Upper lobe of right lung (tissue), 1 donor: ENCODE results near the gene OSBPL5. TPM values are rescaled to one million over a fixed set of nuclear protein-coding genes. Genes with fewer than 3 reads are reported as not detected.
A peak's percentile ranks its signal among the peaks of the same experiment; 100 is the strongest.
"Not testable (repeated sequence)": the region's sequence is repeated elsewhere in the genome, so short reads cannot be mapped to it uniquely, and the experiment has no call there.

Source experiments
- ATAC-seq: fragments of 200-7000 bp; cut with Tn5 transposase; one replicate; pipeline ENCODE4 v1.9.1; 2020; ENCODE audit warnings: mild to moderate bottlenecking, moderate library complexity
- DNase-seq: peaks from one replicate; pipeline ENCODE4 v3.0.0-alpha.2; 2020
- H3K27ac ChIP-seq: fragments of 200-600 bp; one replicate; pipeline ENCODE4 v1.8.0; 2022
- H3K27me3 ChIP-seq: fragments of 200-600 bp; one replicate; pipeline ENCODE4 v1.8.0; 2022; ENCODE audit warnings: mild to moderate bottlenecking
- H3K36me3 ChIP-seq: fragments of 200-600 bp; one replicate; pipeline ENCODE4 v1.8.0; 2022
- H3K4me1 ChIP-seq: fragments of 200-600 bp; one replicate; pipeline ENCODE4 v1.8.0; 2022
- H3K4me3 ChIP-seq: fragments of 200-600 bp; one replicate; pipeline ENCODE4 v1.8.0; 2022; ENCODE audit warnings: mild to moderate bottlenecking
- H3K9me3 ChIP-seq: fragments of 200-600 bp; one replicate; pipeline ENCODE4 v1.8.0; 2022
- intact Hi-C: fragments of 100-400 bp; cut with DNase I; formaldehyde crosslinking; loops from one replicate; pipeline ENCODE4 v1.11.0; 2022
- total RNA-seq: library from RNA; stranded (reverse); fragmentation: NEBNext Ultra II Directional; extraction: Animal tissue kit (Norgen Biotek cat#: 25700); gene quantifications from one replicate; pipeline ENCODE4 v1.2.1, GENCODE V29; 2021
- TF ChIP-seq, protein P1 (sequence below): fragments of 200-600 bp; IDR thresholded peaks from one replicate; pipeline ENCODE4 v1.8.0; 2022; ENCODE audit warnings: antibody characterized with exemption
- donor health status: DM: no; HTN: yes; CAD: no; lungs with severe emphysema.

Gene OSBPL5
- total RNA-seq, 1 donor from 2014 or later: 52.6 TPM

DNA sequence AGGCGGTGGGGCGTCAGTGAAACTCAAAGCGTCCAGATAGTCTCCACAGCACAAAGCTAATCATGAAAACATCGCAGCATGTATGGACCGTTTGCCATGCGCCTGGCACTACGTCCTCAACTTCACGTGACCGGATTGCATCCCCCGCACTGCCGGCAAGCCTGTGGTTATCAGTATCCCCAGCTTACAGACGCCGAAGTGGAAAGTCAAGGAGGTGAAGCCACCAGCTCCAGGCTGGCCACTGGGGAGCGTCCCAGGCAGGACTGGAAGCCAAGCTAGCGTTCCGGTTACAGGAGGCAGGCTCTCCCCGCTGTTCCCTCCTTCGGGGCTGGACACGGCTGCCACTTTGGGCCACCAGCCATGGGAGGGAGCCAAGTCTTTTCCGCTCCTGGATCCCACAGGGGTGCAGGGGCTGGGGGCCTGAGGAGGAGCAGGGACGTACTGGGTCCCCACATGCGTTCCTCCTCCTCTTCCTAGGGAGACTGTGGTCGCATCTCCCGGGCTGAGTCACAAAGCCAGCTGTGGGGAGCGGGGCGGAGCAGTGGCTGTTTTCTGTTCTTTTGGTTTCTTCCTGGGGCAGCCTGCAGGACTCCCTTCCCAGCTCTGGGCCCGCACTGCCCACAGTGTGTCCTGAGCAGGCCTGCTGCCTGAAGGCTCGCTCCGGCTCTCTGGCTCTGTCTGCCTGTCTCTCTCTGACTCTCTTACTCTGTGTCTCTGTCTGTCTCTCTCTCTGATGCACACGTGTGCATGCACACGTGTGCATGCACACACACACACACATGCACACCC is 4.3 kb upstream of the OSBPL5 start:
- peak overlapping the region; percentile 45 for H3K4me3 ChIP-seq
- H3K36me3 ChIP-seq: no peaks in the 10 kb centered on the region
- H3K27me3 ChIP-seq: no peaks in the 10 kb centered on the region
- H3K27ac ChIP-seq: no peak overlapping the region
- TF ChIP-seq, protein P1, sequence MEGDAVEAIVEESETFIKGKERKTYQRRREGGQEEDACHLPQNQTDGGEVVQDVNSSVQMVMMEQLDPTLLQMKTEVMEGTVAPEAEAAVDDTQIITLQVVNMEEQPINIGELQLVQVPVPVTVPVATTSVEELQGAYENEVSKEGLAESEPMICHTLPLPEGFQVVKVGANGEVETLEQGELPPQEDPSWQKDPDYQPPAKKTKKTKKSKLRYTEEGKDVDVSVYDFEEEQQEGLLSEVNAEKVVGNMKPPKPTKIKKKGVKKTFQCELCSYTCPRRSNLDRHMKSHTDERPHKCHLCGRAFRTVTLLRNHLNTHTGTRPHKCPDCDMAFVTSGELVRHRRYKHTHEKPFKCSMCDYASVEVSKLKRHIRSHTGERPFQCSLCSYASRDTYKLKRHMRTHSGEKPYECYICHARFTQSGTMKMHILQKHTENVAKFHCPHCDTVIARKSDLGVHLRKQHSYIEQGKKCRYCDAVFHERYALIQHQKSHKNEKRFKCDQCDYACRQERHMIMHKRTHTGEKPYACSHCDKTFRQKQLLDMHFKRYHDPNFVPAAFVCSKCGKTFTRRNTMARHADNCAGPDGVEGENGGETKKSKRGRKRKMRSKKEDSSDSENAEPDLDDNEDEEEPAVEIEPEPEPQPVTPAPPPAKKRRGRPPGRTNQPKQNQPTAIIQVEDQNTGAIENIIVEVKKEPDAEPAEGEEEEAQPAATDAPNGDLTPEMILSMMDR: no peak
- DNase-seq (peak; percentile 73), ATAC-seq (peak; percentile 41)
- intact Hi-C loops: no loop called here
- H3K9me3 ChIP-seq: no peaks in the 10 kb centered on the region
- peaks cover 21% of the 10 kb centered on the region for H3K4me1 ChIP-seq

DNA sequence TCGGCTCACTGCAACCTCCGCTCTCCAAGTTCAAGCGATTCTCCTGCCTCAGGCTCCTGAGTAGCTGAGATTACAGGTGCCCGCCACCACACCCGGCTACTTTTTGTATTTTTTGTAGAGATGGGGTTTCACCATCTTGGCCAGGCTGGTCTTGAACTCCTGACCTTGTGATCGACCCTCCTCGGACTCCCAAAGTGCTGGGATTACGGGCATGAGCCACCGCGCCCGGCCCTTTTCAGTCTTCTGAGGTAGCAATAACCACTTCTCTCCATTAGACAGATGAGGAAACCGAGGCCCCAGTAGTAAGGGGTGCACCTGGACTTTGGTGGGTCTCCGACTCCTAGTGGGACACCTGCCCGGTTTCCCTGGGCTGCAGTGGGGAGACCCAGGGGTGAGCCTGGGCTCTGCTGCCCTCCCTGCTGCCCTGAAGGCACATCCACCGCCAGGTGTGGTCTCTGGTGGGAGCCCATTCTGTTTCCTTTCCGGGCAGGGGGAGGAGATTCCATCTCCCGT is 3.7 kb upstream of the OSBPL5 start:
- not testable (repeated sequence) for DNase-seq

GRCh38 chr11:3167143-3168119 is 2.3 kb upstream of the OSBPL5 start:
- H3K4me3 ChIP-seq: no peak overlapping the region
- ATAC-seq (no peak), DNase-seq (peak; percentile 46)
- no peaks in the 10 kb centered on the region for H3K27me3 ChIP-seq
- H3K27ac ChIP-seq: no peak overlapping the region
- H3K4me1 ChIP-seq: peaks cover 29% of the 10 kb centered on the region
- intact Hi-C loops: no loop called here
- TF ChIP-seq, protein P1: no peak
- no peaks in the 10 kb centered on the region for H3K36me3 ChIP-seq
- no peaks in the 10 kb centered on the region for H3K9me3 ChIP-seq

More for the DNA sequence above, 3.7 kb upstream of the OSBPL5 start:
- Histone ChIP-seq H3K4me3 (peak overlapping the region; percentile 45), H3K4me1 (peaks cover 25% of the 10 kb centered on the region)
- ATAC-seq, H3K36me3 ChIP-seq, H3K27ac ChIP-seq, H3K27me3 ChIP-seq, H3K9me3 ChIP-seq, intact Hi-C loops: not testable (repeated sequence)

- H3K4me1 ChIP-seq: peaks cover 30% of the 10 kb centered on the region
- TF ChIP-seq, protein P1: no peak
- no peak for ATAC-seq
Measured at GRCh38 chr11:3166268-3167142, 1.4 kb upstream of the OSBPL5 start.

DNA sequence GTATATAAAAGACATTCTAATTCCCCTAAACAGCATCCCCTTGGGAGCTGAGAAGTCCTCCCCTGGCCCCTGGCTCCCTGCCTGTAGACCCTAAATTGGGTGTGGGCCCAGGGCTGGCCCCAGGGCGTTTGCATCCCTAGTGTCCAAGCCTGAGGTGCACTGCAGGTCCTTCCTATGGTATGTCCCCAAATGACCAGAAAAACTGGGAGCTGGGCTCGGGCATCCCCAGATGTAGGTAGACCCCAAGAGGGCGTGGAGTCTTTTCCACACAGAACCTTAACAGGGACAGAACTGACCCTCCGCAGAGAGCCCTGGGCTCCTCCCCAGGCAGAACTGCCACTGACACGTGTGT is 782 bp upstream of the OSBPL5 start:
- H3K36me3 ChIP-seq: no peaks in the 10 kb centered on the region
- intact Hi-C loops: no loop called here
- H3K9me3 ChIP-seq: no peaks in the 10 kb centered on the region
- H3K27ac ChIP-seq: no peak overlapping the region
- DNase-seq (no peak), ATAC-seq (no peak)
- no peaks in the 10 kb centered on the region for H3K27me3 ChIP-seq
- H3K4me3 ChIP-seq: no peak overlapping the region
- TF ChIP-seq, protein P1: no peak
- peaks cover 37% of the 10 kb centered on the region for H3K4me1 ChIP-seq

More at GRCh38 chr11:3166268-3167142, 1.4 kb upstream of the OSBPL5 start:
- intact Hi-C loops: no loop called here
- Histone ChIP-seq H3K36me3 (no peaks in the 10 kb centered on the region), H3K4me3 (no peak overlapping the region), H3K27ac (no peak overlapping the region), H3K27me3 (no peaks in the 10 kb centered on the region), H3K9me3 (no peaks in the 10 kb centered on the region)
- DNase-seq: peak; percentile 60
